GM18868 (cell line): Measurements from ENCODE around the gene TRPT1.

ENCODE experiments used
- ATAC-seq: cut with Tn5 transposase; IDR thresholded peaks from one replicate; pipeline ENCODE4 v1.9.1; 2021; ENCODE audit warnings: mild to moderate bottlenecking, moderate library complexity; ENCODE audit not compliant: unreplicated experiment

TRPT1 gene

GRCh38 chr11:64181506-64182411 lies 44.2 kb downstream of the TRPT1 start:
- ATAC-seq, result no peak

- ATAC-seq, result no peak
These were observed 45.1 kb downstream of the TRPT1 start for GRCh38 chr11:64180891-64181290.

- no peak for ATAC-seq
These were observed 46.9 kb downstream of the TRPT1 start for GRCh38 chr11:64178951-64179639.

GRCh38 chr11:64178203-64178602 lies 47.8 kb downstream of the TRPT1 start:
- no peak for ATAC-seq

GRCh38 chr11:64176751-64177150 lies 49.2 kb downstream of the TRPT1 start:
- no peak for ATAC-seq
